ENCODE results near the gene PUS7. TPM values are rescaled to one million over a fixed set of nuclear protein-coding genes. Genes with fewer than 3 reads are reported as not detected.
"Not testable (repeated sequence)": the region's sequence is repeated elsewhere in the genome, so short reads cannot be mapped to it uniquely, and the experiment has no call there.

Gene PUS7
- total RNA-seq, 4 donors from 2014 or later: 11.0 to 40.9 (median 22.0) TPM

DNA sequence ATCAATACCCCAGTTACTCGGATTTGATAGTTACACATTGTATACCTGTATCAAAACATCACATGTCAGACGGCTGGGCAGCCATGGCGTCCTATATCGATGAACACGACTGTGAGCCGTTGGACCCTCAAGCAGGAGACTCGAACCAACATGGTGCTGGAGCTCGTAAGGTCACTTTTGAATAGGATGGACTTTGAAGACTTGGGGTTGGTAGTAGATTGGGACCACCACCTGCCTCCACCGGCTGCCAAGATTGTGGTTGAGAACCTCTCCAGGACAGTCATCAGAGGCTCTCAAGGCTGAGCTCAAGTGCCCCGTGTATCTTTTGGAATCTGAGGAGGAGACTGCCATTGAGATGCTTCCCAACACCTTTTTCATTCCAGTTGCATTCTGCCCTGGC lies 8.1 kb upstream of the PUS7 start:
- H3K27me3 ChIP-seq: no peaks in the 10 kb centered on the region
- H3K4me1 ChIP-seq: peaks cover 4 to 7% of the 10 kb centered on the region in 2 donors
- no peak overlapping the region for H3K4me3 ChIP-seq
- H3K9me3 ChIP-seq: no peaks in the 10 kb centered on the region
- no peak overlapping the region for H3K27ac ChIP-seq
- intact Hi-C loops (cut with DNase I; ENCODE audit: low total_unique reads): no loop called here
- no peak for DNase-seq
- no peaks in the 10 kb centered on the region for H3K36me3 ChIP-seq
- TF ChIP-seq POLR2A (IDR thresholded peaks at IDR 0.05): no peak
- TF ChIP-seq, protein P1, sequence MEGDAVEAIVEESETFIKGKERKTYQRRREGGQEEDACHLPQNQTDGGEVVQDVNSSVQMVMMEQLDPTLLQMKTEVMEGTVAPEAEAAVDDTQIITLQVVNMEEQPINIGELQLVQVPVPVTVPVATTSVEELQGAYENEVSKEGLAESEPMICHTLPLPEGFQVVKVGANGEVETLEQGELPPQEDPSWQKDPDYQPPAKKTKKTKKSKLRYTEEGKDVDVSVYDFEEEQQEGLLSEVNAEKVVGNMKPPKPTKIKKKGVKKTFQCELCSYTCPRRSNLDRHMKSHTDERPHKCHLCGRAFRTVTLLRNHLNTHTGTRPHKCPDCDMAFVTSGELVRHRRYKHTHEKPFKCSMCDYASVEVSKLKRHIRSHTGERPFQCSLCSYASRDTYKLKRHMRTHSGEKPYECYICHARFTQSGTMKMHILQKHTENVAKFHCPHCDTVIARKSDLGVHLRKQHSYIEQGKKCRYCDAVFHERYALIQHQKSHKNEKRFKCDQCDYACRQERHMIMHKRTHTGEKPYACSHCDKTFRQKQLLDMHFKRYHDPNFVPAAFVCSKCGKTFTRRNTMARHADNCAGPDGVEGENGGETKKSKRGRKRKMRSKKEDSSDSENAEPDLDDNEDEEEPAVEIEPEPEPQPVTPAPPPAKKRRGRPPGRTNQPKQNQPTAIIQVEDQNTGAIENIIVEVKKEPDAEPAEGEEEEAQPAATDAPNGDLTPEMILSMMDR (IDR thresholded peaks at IDR 0.05): no peak

DNA sequence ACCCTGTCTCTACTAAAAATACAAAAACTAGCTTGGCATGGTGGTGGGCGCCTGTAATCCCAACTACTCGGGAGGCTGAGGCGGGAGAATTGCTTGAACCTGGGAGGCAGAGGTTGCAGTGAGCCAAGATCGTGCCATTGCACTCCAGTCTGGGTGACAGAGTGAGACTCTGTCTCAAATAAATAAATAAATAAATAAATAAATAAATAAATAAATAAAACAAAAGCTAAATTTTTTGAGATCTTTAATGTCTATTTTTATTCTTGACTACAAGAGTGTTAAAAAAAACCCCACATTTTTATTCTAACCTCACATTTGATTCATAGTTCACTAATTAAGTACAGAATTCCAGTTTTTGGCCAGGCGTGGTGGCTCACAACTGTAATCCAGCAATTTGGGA lies 5.7 kb upstream of the PUS7 start:
- H3K4me3 ChIP-seq; intact Hi-C loops (cut with DNase I; ENCODE audit: low total_unique reads); H3K4me1 ChIP-seq; H3K27me3 ChIP-seq; H3K36me3 ChIP-seq; H3K9me3 ChIP-seq; DNase-seq; H3K27ac ChIP-seq: not testable (repeated sequence)

DNA sequence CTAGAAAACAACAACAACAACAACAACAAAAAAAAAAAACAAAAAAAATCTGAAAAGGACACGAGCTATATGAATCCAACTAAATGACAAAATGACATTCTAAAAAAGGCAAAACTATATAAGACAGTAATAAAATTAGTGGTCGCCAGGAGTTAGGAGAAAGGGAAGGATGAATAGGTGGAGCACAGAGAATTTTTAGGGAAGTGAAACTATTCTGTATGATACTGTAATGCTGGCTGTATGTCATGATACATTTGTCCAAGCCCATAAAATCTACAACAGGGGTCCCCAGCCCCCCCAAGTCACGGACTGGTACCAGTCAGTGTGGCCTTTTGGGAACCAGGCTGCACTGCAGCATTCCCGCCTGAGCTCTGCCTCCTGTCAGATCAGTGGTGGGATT lies 2.8 kb upstream of the PUS7 start:
- H3K4me3 ChIP-seq: no peak overlapping the region
- H3K27ac ChIP-seq: no peak overlapping the region
- no peaks in the 10 kb centered on the region for H3K27me3 ChIP-seq
- no peaks in the 10 kb centered on the region for H3K36me3 ChIP-seq
- TF ChIP-seq POLR2A (IDR thresholded peaks at IDR 0.05): no peak
- TF ChIP-seq, protein P1 (IDR thresholded peaks at IDR 0.05): no peak
- no peaks in the 10 kb centered on the region for H3K9me3 ChIP-seq
- intact Hi-C loops (cut with DNase I; ENCODE audit: low total_unique reads): no loop called here
- no peaks in the 10 kb centered on the region for H3K4me1 ChIP-seq
- DNase-seq: no peak

DNA sequence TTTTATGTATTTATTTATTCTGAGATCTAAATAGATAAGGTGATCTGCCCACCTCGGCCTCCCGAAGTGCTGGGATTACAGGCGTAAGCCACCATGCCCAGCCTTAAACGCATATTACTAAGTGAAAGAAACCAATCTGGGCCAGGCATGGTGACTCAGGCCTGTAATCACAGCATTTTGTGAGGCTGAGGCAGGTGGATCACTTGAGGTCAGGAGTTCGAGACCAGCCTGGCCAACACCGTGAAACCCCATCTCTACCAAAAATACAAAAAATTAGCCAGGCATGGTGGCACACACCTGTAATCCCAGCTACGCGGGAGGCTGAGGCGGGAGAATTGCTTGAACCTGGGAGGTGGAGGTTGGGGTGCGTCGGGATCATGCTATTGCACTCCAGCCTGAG lies 2.4 kb upstream of the PUS7 start:
- H3K36me3 ChIP-seq: not testable (repeated sequence)

DNA sequence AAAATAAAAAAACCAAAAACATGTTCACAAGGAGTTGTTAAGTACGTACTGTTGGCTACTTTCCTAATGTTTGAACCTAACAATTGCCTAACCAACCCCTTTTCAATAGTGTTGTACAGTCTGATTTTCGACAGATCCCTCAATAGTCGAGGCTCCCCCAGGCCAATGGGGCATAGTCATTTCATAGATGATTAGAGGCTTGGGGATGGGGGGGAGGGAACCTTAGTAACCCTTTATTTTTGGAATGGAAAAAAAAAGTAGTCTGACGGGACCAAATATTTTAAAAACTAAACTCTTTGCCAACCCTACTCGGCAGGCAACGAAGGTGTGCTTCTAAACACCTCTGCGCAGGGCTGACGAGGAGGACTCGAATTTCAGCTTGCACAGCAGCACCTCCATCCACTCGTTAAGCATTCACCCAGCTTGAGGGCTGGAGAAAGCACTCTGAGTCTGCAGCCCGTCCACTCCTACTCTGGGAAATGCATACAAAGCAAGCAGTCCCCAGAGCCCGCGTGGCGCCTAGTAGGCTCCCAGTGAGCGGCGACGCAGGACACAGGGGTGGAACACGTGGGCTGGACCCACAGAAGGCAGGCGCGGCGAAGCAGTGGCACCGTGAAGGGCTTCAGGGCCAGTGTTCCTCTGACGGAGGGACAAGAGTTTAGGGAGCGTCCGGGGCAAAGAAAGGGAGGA lies 899 bp downstream of the PUS7 start:
- peak; percentile 35 to 45 for DNase-seq
- TF ChIP-seq POLR2A (IDR thresholded peaks at IDR 0.05): no peak
- TF ChIP-seq, protein P1 (IDR thresholded peaks at IDR 0.05): no peak
- Histone ChIP-seq H3K36me3 (no peaks in the 10 kb centered on the region), H3K9me3 (no peaks in the 10 kb centered on the region), H3K4me1 (no peaks in the 10 kb centered on the region), H3K27me3 (no peaks in the 10 kb centered on the region), H3K4me3 (peak overlapping the region; percentile 50 to 68), H3K27ac (peak overlapping the region; percentile 87 to 88)
- intact Hi-C loops (cut with DNase I; ENCODE audit: low total_unique reads): no loop called here

More for the DNA sequence above, 2.4 kb upstream of the PUS7 start:
- H3K27ac ChIP-seq; intact Hi-C loops (cut with DNase I; ENCODE audit: low total_unique reads); H3K27me3 ChIP-seq; H3K4me1 ChIP-seq; H3K9me3 ChIP-seq; DNase-seq; H3K4me3 ChIP-seq: not testable (repeated sequence)

DNA sequence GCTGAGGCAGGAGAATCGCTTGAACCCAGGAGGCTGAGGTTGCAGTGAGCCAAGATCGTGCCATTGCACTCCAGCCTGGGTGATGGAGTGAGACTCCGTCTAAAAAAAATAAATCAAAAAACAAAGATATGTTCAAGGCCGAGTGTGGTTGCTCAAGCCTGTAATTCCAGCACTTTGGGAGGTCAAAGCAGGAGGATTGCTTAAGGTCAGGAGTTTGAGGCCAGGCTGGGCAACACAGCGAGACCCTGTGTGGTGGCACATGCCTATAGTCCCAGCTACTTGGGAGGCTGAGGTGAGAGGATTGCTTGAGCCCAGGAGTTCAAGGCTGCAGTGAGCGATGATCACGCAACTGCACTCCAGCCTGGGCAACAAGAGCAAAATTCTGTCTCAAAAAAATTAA lies 1.5 kb downstream of the PUS7 start:
- H3K9me3 ChIP-seq; intact Hi-C loops (cut with DNase I; ENCODE audit: low total_unique reads); H3K4me3 ChIP-seq; H3K27me3 ChIP-seq; H3K36me3 ChIP-seq; DNase-seq; H3K4me1 ChIP-seq; H3K27ac ChIP-seq: not testable (repeated sequence)

DNA sequence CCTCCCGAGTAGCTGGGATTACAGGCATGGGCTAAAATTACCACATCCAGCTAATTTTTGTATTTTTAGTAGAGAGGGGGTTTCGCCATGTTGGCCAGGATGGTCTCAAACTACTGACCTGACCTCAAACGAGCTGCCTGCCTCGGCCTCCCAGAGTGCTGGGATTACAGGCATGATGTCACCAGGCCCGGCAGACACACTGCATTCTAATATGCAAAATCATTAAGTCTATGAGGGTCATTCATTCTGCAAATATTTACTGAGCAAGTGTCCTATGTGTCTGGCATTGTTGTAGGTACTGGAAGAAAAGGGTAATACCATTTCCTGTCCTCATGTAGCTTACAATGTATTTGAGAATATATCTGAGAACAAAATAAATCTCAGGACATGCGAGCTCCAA lies 2.7 kb downstream of the PUS7 start:
- H3K4me3 ChIP-seq: no peak overlapping the region
- H3K27me3 ChIP-seq: no peaks in the 10 kb centered on the region
- H3K4me1 ChIP-seq: no peaks in the 10 kb centered on the region
- intact Hi-C loops (cut with DNase I; ENCODE audit: low total_unique reads): no loop called here
- H3K9me3 ChIP-seq: no peaks in the 10 kb centered on the region
- H3K36me3 ChIP-seq: no peaks in the 10 kb centered on the region
- no peak for DNase-seq
- TF ChIP-seq, protein P1 (IDR thresholded peaks at IDR 0.05): no peak
- TF ChIP-seq POLR2A (IDR thresholded peaks at IDR 0.05): no peak
- H3K27ac ChIP-seq: no peak overlapping the region

DNA sequence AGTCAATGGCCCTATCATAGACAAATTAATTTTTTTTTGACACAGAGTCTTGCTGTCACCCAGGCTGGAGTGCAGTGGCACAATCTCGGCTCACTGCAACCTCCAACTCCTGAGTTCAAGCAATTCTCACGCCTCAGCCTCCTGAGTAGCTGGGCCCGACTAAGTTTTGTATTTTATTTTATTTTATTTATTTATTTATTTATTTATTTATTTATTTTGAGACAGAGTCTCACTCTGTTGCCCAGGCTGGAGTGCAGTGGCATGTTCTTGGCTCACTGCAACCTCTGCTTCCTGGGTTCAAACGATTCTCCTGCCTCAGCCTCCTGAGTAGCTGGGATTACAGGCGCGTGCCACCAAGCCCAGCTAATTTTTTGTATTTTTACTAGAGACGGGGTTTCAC lies 6.5 kb downstream of the PUS7 start:
- DNase-seq; H3K4me3 ChIP-seq; H3K36me3 ChIP-seq; intact Hi-C loops (cut with DNase I; ENCODE audit: low total_unique reads); H3K27ac ChIP-seq; H3K9me3 ChIP-seq; H3K4me1 ChIP-seq; H3K27me3 ChIP-seq: not testable (repeated sequence)

Data from uterus (tissue), 4 donors.